NCI-H226 (cell line): ENCODE results near the gene FAM149B1.

Experiments used
- DNase-seq: peaks from one replicate; pipeline ENCODE4 v3.0.0-alpha.2; 2015

FAM149B1 gene

GRCh38 chr10:73182568-73182967, 14.6 kb downstream of the FAM149B1 start:
- DNase-seq: peak; percentile 90

- DNase-seq: peak; percentile 88
Measured at GRCh38 chr10:73183667-73184281, 15.9 kb downstream of the FAM149B1 start.

GRCh38 chr10:73186266-73186665, 18.3 kb downstream of the FAM149B1 start:
- no peak for DNase-seq

- DNase-seq: no peak
Measured at GRCh38 chr10:73190188-73190587, 22.3 kb downstream of the FAM149B1 start.

- no peak for DNase-seq
Measured at GRCh38 chr10:73205081-73205480, 37.2 kb downstream of the FAM149B1 start.

- no peak for DNase-seq
Measured at GRCh38 chr10:73205890-73206289, 38.0 kb downstream of the FAM149B1 start.

- no peak for DNase-seq
Measured at GRCh38 chr10:73206385-73206784, 38.5 kb downstream of the FAM149B1 start.

GRCh38 chr10:73207883-73208282, 40.0 kb downstream of the FAM149B1 start:
- DNase-seq: no peak

- peak; percentile 24 for DNase-seq
Measured at GRCh38 chr10:73209705-73210104, 41.8 kb downstream of the FAM149B1 start.

- no peak for DNase-seq
Measured at GRCh38 chr10:73210395-73211105, 42.6 kb downstream of the FAM149B1 start.

GRCh38 chr10:73211106-73211811, 43.3 kb downstream of the FAM149B1 start:
- no peak for DNase-seq

GRCh38 chr10:73215749-73216148, 47.8 kb downstream of the FAM149B1 start:
- DNase-seq: no peak

- no peak for DNase-seq
Measured at GRCh38 chr10:73217628-73218027, 49.7 kb downstream of the FAM149B1 start.

GRCh38 chr10:73218431-73219191, 50.7 kb downstream of the FAM149B1 start:
- peak; percentile 10 for DNase-seq

- DNase-seq: no peak
Measured at GRCh38 chr10:73219384-73219783, 51.5 kb downstream of the FAM149B1 start.

GRCh38 chr10:73220989-73221388, 53.1 kb downstream of the FAM149B1 start:
- no peak for DNase-seq

GRCh38 chr10:73225518-73225917, 57.6 kb downstream of the FAM149B1 start:
- peak; percentile 37 for DNase-seq

- DNase-seq: no peak
Measured at GRCh38 chr10:73226663-73227062, 58.7 kb downstream of the FAM149B1 start.

- no peak for DNase-seq
Measured at GRCh38 chr10:73228247-73228646, 60.3 kb downstream of the FAM149B1 start.

- no peak for DNase-seq
Measured at GRCh38 chr10:73229567-73229966, 61.6 kb downstream of the FAM149B1 start.

GRCh38 chr10:73232887-73233286, 65.0 kb downstream of the FAM149B1 start:
- no peak for DNase-seq

- DNase-seq: no peak
Measured at GRCh38 chr10:73233883-73234282, 66.0 kb downstream of the FAM149B1 start.

GRCh38 chr10:73234695-73235094, 66.8 kb downstream of the FAM149B1 start:
- no peak for DNase-seq
